Stimulated activated naive CD4-positive, alpha-beta T cell treated with Interleukin-2 at 50 U/mL for 16 hours (primary cell): Measurements from ENCODE around the gene BBIP1.

Experiments used
- DNase-seq: peaks from one replicate; lab custom pipeline; 2025; lab: John Stamatoyannopoulos, UW

BBIP1 gene, protein sequence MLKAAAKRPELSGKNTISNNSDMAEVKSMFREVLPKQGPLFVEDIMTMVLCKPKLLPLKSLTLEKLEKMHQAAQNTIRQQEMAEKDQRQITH

GRCh38 chr10:110918643-110919348 lies at the start of gene BBIP1:
BBIP1 (minus strand) TSS chr10:110919180; CDS start chr10:110918157, 1,023 bp downstream.
- DNase-seq: no peak

GRCh38 chr10:110967645-110968044 lies 48.7 kb upstream of the BBIP1 start:
- DNase-seq: no peak

GRCh38 chr10:110967009-110967630 lies 48.1 kb upstream of the BBIP1 start:
- no peak for DNase-seq

DNA sequence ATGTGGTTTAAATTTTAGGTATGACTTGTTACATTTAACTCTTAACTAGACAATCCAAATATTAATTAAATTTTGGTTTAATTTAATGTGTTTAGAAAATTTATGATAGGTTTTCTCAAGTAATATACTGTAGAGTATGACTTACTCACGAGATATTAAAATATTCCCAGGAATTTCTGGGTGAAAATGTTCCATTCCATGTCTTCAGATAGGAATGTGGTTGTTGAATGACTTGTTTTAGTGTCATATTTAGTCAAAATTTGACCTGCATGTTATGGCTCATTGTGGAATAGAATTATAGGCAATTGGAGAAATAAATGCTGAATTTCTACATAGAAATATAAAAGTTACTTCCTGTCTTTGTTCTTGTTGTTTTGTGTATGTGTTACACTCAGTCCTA lies 47.2 kb upstream of the BBIP1 start:
- no peak for DNase-seq

GRCh38 chr10:110965216-110965615 lies 46.2 kb upstream of the BBIP1 start:
- DNase-seq: no peak

GRCh38 chr10:110964681-110965080 lies 45.7 kb upstream of the BBIP1 start:
- DNase-seq: no peak

DNA sequence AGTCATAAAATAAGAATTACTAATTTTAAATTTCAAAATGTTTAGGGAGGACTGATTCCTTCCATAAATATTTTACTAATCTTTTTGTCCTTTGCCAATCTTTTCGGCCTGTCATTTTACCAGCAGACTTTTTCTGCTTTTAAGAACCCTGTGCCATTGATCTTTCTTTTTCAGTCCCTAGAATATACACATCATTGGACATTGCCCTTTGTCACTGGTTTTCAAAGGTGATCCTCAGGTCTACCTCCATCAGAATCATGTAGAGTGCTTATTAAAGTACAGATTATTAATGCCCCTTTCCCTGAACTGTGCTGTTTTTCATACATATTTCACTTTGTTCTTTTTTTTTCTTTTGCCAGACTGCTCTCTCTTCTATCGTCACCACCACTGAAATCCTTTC lies 44.2 kb upstream of the BBIP1 start:
- DNase-seq: no peak

GRCh38 chr10:110962443-110962842 lies 43.5 kb upstream of the BBIP1 start:
- DNase-seq: no peak

- no peak for DNase-seq
Observed at GRCh38 chr10:110960333-110960712, 41.3 kb upstream of the BBIP1 start.

GRCh38 chr10:110959379-110960332 lies 40.7 kb upstream of the BBIP1 start:
- no peak for DNase-seq

DNA sequence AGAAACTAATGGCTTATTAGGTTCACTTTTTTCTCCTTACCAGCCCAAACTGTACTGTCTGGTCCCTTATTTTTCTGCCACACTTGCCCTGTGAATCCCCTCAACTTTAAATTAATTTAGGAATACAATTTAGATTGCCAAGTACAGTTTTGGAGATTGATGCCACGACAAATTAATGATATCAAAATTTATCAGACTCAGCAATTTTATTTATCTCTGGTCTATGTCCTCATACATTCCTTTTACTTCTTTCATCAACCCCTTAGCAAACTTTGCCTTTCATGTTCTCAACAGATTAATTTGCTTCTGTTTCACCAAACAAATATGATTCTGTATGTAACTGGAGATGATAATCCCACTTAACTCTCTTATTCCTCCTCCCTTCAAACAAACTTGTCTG lies 38.6 kb upstream of the BBIP1 start:
- DNase-seq: no peak

GRCh38 chr10:110951381-110951780 lies 32.4 kb upstream of the BBIP1 start:
- DNase-seq: no peak

- DNase-seq: no peak
Observed at GRCh38 chr10:110947061-110947595, 28.1 kb upstream of the BBIP1 start.

DNA sequence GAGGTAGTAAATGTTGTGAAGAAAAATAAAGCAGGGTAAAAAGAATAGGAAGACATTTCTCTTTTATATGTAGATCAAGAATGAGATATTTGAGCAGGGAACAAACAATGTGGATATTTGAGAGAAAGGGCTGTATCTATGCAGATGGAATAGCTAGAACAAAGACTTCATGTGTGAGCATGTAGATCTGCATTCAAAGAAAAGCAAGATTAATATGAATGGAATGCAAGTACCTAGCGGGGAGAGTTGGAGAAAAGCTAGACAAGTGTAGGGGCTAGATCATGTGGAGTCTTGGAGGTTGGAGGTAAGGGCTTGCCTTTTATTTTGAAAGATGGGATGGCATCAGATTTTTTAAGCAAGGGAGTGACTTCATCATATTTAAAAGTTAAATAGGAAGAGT lies 27.5 kb upstream of the BBIP1 start:
- DNase-seq: no peak

DNA sequence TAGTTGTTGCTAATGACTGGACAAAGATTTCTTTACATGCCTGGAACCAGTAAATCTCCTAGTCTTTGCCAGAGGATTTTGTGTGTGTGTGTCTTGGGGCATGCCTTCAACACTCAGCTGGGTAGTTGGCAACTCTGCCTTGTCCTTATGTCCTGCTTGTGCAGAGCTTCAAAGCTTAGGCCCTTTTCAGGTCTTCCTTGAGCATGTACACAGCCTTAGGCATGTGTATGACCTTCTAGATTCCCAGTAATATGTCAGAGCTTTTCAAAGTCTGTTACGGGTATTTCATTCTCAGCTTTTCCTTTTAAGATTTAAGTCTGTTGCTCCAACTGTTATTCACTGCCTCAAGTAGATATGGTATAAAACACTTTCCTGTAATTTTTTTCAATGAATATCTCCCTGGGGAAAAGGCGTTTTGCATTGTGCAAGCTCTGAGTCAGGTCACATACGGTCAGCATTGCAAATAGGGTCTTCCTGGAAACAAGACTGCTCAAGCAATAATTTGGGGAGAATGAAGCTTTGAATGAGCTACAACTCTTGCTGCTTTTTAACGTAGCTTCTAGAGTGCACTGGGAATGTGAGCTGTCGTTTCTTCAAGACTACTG lies 25.9 kb upstream of the BBIP1 start:
- DNase-seq: no peak

- no peak for DNase-seq
Observed at GRCh38 chr10:110939419-110939818, 20.4 kb upstream of the BBIP1 start.

GRCh38 chr10:110936757-110937156 lies 17.8 kb upstream of the BBIP1 start:
- no peak for DNase-seq

DNA sequence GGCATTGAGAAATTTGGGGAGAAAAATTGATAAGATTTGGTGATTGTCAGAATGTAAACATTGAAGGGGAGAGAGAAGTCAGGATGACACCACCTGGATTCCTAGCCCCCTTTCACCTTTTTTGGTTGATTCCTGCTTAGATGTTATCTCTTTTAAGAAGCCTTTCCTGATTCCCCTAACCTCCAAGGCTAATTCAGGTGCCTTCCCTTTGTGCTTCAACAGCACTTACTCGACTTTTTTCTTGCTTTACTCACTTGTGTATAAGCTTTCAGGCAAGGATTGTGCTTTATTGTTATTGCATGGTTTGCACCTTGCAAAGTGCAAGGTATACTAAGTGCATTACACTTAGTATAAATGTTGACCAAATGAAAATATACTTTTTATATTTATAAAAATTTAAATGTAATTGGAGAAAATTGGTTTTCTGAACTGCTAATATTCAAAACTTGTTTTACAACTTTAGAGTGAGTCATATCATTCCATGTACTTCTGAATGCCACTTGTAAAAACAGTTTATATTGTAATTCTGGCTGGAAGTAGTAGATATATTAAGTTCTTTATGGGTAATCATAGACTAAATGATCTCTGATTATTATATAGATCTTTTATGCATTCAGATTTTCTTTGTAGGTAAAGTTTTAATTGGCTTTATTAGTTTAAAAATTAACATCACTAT lies 13.7 kb upstream of the BBIP1 start:
- DNase-seq: no peak

GRCh38 chr10:110931769-110932381 lies 12.9 kb upstream of the BBIP1 start:
- no peak for DNase-seq

DNA sequence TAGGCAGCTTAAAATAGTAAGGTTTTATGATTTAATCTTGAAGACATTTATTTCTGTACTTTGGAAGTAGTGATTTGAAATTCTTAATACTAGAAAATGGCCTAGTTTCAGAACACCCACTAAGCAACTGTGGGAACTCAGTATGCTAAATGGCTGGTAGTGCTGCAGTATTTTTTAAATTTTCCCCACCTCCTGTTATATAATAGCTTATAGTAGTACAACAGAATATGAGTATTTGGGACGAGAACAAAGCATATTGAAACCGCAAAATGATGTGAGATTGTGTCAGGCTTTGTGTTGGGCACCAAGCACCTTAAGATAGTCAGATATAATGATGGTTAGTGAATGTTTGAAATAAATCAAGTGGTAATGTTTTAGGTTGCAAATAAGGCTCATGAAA lies 8.5 kb upstream of the BBIP1 start:
- DNase-seq: no peak
